ENCODE data around the gene ADGRF1.
"Not testable (repeated sequence)": the region's sequence is repeated elsewhere in the genome, so short reads cannot be mapped to it uniquely, and the experiment has no call there.

ADGRF1 gene

GRCh38 chr6:47019941-47020340, 22.2 kb downstream of the ADGRF1 start:
- no peak for DNase-seq

DNA sequence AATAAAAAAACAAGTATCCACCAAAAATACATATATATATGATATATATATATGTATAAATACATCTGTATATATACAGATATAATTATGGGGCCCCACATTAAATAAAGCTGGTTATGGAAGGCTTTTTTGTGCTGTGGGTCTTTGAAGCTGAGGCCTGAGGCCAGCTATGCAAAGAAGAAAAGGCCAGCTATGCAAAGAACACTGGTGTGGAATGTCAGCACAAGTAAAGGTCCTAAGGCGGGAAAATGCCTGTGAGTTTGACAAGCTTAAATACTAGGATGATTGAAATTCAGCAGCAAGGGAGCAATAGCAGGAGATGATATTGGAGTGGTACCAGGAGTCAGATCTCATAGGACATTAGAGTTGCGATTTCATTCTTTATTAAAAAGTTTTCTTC, 25.2 kb downstream of the ADGRF1 start:
- DNase-seq = no peak

GRCh38 chr6:47016261-47016660, 25.9 kb downstream of the ADGRF1 start:
- peak; percentile 66 for DNase-seq

DNA sequence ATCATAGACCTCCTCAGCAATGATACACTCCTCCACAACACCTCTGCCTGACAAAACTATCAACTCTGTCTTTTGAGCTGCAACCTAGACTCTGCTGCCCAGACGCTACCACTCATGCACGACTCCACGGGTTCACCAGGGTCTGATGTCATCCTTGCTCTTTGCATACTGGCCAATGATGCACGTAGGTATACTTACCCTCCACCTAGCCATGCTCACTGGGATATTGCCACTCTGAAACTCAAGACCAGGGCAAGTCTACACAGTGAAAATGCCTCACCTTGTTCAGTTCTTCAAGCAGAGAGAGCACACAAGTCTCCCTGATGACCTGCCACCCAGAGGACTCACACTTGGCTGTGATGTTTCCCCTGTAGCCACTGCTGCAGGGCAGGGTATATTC, 27.7 kb downstream of the ADGRF1 start:
- no peak for DNase-seq

DNA sequence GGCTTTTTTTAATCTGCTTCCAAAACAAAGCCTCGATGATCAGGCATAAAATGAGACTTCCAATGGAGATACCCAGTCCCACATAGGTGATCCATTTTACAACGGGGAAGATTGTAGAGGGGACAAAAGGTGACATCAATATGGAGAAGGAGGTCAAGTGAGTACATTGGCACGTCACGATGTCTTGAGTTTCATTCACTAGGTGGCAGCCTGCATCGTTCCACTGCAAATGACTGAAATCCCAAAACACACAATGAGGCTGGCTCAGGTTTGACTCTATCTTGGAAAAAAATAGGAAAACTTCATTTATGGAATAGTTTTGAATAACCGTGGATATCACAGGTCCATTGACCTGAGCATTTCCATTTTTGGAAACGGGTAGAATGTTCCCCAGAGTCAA, 32.5 kb downstream of the ADGRF1 start:
- no peak for DNase-seq

DNA sequence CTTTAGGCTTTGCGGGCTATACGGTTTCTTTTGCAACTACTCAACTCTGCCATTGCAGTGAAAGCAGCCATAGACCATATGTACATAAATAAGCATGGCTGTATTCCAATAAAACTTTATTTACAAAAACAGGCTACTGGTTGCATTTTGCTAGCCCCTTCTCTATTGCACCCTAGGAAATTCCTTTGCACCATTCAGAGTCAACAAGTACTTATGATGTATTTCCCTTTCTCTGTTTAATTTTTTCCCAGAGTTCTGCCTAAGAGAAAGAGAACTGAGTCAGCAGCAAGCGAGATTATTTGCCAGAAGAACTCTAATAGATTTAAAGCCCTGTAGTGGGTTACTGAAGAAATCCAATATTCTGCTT, 33.8 kb downstream of the ADGRF1 start:
- no peak for DNase-seq

DNA sequence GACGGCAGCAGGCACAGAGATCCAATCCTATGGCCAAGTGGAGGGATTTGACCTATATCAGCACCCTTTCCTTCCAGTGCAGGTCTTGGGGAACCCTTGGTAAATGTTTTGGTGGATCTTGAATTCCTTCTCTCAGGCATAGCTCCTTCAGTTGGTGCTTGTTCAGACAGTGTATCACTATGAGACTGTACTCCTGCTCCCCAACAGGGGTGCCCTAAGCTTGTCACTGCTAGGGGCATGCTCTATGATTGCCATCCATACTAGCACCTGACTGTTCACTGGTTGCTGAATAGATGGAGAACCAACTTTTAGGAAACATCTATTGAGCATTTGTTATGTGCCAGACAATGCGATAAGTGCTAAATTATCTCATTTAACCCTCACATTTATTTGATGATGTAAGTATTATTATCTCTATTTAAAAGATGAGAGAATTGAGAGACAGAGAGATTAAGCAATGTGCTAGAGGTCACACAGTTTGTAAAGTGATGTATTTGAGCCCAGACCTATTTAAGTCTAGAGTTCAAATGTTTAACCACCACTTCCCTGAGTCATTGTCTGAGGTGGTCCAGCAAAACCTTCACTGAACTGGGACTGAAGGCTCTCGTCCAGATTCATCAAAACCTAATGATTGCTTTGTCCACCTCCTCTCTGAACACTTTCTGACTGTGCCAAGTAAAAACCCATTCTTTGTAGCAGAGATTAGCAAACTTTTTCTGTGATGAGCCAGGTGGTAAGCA, 34.3 kb downstream of the ADGRF1 start:
- no peak for DNase-seq

DNA sequence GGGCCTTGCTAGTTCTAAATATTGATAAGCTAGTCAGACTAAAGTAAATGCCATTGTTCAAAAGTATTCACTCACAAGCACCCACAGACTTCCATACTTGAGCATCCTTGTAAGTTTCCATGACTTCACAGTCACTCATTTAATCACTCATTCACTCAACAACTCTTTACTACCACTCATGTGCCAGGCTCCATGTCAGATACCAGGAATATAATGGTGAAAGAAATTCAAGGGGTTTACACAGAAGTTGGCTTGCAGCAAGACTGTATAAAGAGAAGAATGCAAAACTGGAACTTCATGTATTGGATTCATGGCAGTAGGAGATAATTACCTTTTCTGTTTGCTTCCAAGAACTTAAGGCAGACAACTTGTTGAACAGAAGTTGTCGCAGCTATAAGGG, 36.6 kb downstream of the ADGRF1 start:
- no peak for DNase-seq

DNA sequence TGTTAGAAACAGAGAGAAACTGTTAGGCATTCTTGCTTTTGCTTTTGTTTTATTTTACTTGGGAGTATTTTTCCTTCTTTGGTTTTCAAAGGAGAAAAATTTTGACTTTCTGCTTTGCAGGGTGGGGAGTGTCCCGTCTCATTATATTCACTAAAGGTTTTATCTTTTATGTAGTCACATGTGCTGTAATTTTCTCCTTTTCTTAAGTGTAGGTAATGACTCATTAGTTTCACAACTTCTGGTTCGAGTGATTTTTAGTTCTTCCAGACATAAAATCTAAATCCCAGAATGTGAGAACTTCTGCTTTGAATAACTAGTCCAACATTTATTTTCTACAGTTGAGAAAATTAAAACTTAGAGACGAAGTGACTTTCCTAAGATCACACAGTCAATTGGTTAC, 37.7 kb downstream of the ADGRF1 start:
- no peak for DNase-seq

DNA sequence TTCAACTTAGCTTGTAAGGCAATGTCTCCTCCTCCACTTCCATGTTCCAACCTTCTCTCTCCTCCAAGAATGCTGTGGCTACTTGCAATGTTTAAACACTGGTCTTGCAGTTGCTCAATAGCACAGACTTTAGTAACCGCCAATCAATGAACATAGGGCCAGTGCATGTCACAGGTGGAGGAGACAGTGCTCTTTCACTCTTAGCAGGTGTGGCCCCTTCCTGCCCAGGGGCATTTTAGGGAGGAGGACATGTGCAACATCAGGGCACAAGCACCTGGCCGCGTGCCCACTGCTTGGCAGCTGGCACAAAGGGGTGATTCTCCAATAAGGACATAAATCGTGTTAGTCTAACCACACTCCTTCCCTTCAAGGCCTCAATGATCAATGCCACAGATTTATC, 41.3 kb downstream of the ADGRF1 start:
- no peak for DNase-seq

DNA sequence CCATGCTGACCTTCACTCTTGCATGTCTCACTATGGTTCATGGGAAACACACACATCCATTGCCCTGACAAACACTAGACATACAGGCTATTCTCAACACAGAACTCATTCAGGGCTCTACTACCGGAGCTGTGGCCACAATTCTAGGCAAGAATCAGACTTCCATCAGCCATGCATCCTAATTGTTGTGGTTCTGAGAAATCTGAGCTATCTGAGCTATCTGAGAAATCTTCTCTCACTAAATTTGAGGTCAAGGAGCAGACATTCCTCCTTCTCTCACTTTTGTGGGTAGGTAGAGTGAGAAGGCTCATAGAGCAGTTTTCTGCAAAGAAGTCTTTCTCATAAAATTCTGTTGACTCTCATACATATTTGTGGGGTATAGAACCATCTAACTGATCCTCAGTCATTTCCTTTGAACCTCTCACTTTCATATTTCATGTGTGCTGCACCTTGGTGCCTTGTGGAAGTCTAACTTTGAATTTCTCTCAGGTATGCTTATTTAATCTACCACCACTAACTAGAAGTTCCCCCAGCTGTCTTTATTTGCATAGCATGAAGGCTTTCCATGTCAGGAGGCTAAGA, 43.6 kb downstream of the ADGRF1 start:
- DNase-seq = no peak

- DNase-seq = no peak
Observed at GRCh38 chr6:46997646-46998045, 44.5 kb downstream of the ADGRF1 start.

DNA sequence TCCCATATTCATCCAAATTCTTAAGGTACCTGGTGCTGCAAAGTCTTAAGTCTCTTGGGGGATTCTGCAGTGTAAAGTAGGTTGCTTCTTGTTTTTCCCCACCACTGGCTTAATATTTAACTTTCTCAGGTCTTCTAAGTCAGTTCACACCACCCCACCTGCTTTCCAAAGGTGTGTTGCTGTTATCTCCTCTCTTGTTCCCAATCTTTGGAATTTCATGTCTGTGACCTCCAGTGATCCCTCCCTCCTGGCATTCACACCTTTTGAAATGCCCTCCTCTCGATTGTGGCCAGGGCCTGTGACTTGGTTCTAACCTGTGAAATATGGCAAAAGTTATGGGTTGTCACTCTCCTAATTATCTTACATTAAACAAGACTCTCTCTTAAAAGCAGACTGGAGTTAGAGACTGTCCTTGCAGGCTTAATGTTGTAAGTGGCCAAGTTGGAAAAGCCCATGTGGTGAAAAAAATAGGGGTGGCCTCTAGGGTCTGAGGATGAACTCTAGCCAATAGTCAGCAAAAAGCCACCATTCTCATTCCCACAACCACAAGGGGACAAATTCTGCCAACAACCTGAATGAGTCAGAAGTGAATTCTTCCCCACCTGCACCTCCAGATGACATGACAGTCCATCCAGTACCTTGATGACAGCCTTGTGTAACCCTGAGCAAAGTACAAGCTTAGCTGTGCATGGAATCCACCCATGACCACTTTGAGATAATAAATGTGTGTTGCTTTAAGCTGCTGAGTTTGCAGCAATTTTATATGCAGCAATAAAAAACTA, 45.1 kb downstream of the ADGRF1 start:
- DNase-seq = no peak

GRCh38 chr6:46994933-46995332, 47.2 kb downstream of the ADGRF1 start:
- no peak for DNase-seq

DNA sequence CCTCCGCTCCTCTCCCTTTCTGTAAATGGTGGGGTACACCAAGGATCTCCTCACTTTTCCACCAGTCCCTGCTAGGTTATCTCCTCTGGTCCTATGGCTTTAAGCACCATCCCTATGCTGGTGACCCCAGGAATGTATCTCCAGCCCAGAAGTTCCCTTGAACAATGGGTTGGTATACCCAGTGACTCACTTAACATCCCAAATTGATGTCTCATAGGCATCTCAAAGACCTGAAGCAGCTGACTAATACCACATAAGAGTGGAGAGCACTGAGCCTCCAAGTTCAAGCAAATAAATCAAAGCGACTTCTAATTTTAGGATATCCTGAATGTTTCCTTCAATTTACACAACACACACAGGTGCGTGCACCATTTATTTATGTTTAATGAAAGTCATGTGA, 48.3 kb downstream of the ADGRF1 start:
- no peak for DNase-seq

DNA sequence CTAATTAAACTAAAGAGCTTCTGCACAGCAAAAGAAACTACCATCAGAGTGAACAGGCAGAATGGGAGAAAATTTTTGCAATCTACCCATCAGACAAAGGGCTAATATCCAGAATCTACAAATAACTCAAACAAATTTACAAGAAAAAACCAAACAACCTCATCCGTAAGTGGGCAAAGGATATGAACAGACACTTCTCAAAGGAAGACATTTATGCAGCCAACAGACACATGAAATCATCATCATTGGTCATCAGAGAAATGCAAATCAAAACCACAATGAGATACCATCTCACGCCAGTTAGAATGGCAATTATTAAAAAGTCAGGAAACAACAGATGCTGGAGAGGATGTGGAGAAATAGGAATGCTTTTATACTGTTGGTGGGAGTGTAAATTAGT, 49.7 kb downstream of the ADGRF1 start:
- DNase-seq = not testable (repeated sequence)

- peak; percentile 81 for DNase-seq
Observed at GRCh38 chr6:46990818-46991510, 51.2 kb downstream of the ADGRF1 start.

DNA sequence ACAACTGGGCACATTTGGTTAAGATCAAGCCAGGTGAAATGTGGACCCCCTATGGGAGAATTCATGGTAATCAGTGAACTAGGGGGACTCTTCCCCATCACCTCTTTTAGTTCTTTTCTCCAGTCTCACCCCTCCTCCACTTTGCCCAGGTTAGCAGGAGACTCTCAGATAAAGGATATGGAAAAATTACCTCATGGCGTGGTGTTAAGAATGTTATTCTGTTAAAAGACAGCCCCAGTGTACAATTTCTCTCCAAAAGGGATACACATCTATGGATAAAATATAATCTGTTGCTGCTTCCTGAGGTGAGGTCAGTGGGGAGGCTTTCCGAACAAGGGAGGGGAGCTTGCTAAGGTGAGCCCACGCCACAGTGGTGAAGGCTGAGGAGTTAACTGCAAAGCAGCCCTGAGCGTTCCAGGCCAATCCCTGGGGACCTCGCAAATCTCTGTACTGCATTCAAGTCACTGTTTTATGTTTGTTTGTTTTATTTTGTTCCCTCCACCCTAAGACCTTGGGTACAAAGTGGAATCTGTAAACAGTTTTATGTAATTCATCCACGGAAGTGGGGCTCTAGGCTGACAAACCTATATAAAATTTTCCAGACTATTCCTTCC, 52.0 kb downstream of the ADGRF1 start:
- peak; percentile 2 for DNase-seq

GRCh38 chr6:46989398-46989797, 52.7 kb downstream of the ADGRF1 start:
- no peak for DNase-seq

DNA sequence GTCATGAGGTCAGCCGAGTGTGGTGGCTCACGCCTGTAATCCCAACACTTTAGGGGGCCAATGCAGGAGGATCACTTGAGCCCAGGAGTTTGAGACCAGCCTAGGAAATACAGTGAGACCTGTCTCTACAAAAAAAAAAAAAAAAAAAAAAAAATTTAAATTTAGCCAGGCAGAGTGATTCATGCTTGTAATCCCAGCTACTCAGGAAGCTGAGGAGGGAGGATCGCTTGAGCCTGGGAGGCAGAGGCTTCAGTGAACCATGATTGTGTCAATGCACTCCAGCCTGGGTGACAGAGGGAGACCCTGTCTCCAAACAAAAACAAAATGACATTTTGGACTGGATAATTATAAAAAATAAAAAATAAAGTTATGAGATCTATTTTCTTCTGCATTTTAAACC, 56.2 kb downstream of the ADGRF1 start:
- DNase-seq = no peak

GRCh38 chr6:46983007-46983411, 59.1 kb downstream of the ADGRF1 start:
- DNase-seq = no peak

GRCh38 chr6:46979206-46979605, 62.9 kb downstream of the ADGRF1 start:
- no peak for DNase-seq

DNA sequence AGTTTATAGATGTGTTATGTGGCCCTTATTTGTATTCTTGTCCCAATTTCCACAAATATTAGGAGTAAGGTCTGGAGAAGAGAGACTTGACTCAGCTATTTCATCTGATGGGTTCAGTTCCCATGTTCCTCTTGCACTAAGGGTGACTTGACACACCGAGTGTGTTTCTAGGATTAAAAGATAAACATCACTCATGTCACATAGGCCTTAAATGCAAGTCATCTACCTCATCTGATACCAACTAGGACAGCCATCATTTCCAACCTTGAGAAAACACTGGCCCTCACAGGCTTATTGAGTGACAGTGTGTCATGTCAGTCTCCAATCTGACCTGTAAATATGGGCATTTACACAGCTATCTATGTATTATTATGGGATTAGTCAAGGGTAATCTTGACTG, 67.3 kb downstream of the ADGRF1 start:
- no peak for DNase-seq

Data from NCI-H1092 treated with DMSO at 0.1 percent for 48 hours (cell line).